UCSD-AML1 (cell line): ENCODE data around the gene MACROD2.
"Not testable (repeated sequence)": the region's sequence is repeated elsewhere in the genome, so short reads cannot be mapped to it uniquely, and the experiment has no call there.

Experiments
- DNase-seq: peaks from one replicate; lab custom pipeline; 2025; ENCODE audit not compliant: unreplicated experiment; lab: John Stamatoyannopoulos, UW

The MACROD2 gene

DNA sequence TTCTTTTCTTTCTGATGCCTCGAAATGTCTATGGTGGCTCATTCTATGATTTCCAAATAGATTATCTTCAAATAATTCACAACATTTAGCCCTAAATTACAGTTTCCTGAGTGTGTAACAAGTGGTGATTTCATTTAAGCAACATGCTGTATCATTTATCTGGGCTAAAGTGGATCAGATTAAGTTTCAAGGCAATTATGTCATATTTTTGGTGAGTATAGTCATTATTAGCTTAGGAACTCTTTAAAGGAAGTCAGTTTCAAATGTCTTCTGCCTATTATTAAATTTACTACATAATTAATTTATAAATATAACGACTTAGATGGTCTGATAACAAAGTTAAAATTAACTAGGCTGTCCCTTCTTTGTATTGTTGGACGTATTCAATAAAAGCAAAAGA is 1190.0 kb downstream of the MACROD2 start:
- no peak for DNase-seq

DNA sequence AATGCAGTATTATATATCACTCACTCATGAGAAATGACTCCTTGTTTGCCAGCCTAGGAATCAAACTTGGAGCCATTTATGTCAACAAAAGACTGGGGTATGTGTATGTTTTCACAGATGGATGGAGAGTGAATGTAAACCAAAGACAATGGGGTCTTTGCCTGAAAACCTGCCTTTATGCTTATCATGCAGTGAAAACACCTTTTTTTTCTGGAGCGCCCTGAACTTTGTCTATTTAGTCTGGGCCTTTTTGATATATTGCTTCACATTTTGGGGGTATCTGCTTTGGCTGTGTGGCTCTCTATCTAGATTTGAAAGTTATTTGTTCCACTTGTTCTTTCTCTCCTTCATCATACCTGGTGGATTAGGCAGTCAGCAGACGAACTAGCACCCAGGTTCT is 1190.6 kb downstream of the MACROD2 start:
- no peak for DNase-seq

DNA sequence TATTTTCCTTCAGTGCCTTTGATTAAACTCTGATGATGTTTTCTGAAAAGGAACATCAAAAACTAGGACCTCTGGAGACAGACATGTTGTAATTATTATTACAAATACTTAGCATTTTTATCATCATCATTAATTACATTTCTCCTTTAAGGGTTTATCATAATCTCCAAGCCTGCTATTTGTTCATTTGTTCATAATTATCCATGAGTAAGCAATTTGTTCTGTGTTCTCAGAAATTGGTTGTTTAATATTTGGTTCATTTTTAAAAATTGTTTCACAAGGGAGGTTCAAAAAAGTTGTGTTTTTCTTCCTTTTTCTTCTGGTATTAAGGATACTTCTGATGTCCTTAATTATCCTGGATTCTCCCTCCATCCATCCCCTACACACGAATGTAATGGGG is 1192.3 kb downstream of the MACROD2 start:
- no peak for DNase-seq

DNA sequence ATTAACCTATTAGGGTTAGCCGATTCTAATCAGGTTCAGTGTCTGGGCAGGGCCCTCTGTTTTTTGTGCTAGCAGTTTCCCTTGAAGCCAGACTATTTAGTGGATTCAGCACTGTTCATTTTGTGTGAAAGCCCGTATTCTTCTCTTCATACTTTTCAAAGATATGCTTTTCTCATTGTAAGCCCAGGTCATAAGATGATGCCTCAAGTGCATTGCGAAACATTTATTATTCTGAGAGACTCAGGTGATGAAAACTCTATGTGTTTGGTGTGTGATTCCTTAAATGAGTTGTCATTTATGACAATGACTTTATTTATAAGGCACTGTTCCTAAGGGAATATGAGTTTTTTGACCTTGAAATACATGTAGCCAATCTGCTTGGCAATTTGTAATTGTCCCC is 1193.1 kb downstream of the MACROD2 start:
- DNase-seq = no peak

DNA sequence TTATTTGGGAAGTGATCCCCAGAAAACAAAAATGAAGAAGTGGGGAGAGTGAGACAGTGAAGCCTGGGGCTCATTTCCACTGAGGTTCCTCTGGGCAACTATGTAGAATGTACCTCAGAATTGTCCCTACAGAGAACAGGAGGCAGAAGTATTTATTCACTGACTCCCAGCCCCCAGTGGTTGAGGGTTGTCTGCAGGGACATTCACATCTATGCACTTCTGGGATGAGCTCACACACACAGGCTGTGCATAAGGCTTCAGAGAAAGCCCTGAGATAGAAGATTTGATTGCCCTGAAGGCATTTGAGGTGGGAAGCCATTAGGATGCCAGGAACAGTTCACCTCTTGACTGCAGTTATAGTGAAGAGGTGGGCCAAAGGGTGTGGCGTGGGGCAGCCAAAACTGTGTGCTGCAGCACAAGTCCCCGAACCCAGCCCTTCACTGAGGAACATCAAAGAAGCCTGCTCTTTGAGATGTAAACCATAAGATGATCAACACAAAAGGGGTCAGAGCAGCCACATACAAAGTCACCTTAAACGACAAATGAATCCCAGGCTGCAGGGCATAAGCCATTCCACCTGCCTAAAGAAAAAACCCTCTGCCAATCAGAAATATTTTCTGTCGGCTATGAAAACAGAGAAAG is 1195.9 kb downstream of the MACROD2 start:
- peak; percentile 6 for DNase-seq

DNA sequence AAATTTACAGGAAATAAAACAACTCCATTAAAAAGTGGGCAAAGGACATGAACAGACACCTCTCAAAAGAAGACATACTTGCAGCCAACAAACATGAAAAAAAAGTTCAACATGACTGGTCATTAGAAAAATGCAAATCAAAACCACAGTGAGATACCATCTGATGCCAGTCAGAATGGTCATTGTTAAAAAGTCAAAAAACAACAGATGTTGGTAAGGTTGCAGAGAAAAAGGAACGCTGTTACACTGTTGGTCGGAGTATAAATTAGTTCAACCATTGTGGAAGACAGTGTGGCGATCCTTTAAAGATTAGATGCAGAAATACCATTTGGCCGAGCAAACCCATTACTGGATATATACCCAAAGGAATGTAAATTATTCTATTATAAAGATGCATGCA is 1200.1 kb downstream of the MACROD2 start:
- no peak for DNase-seq

DNA sequence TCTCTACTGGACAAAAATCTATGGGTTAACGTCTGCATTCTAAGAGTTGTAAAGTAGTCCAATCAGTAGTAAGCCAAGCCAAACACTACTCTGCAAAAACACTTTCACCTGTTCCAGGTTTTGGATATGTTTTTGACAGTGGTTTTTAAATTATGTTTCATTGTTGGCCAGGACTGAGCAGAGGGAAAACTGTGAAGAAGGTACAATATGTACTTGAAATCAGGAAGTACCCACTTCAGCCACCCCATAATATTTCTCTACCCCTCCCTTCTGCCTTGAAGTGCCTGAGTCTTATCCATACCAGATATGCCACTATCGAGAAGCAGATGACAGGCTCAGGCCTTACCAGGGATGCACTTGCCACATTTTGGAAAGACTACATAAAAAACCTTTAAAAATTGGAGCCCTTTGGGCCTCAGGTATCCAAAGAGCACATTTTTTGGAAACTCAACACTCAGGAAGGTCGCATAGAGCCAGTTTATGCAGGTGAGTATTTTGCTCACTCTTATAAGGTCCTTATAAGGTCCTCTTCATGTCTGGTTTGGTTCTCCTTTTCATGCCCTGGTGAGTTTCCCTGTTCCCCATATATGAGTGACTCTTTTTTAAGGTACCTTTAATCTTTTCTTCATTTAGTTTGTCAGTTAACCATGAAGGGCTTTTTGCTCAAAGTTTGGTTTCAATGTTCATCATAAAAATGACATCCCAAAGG is 1201.4 kb downstream of the MACROD2 start:
- DNase-seq = no peak

DNA sequence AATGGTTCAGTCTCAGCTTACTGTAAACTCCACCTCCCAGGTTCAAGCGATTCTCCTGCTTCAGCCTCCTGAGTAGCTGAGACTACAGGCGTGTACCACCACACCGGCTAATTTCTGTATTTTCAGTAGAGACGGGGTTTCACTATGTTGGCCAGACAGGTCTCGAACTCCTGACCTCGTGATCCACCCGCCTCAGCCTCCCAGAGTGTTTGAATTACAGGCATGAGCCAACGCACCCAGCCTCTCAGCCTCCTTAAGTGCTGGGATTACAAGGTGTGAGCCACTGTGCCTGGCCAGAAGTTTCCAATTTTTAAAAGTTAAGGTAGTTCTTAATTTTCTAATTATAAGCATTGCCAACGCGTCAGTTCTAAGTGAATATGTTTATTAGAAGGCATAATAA is 1202.7 kb downstream of the MACROD2 start:
- not testable (repeated sequence) for DNase-seq

DNA sequence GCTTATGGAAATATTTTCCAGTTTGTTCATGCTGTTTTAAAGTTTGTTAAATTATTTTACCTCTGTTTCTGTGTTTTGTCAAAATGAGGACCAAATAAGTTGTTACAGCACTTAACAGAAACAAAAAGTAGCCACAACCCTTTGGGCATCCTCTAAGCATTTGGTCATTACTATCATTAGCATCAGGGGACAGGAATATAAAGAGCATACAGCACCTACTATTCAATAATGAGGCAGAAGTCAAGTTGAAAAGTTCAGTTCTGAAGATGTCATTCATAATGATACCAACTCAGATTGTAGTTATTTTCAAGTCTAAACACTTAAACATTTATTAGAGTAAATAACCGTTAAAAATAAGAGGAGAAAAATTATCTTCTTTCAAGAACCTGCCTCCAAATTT is 1204.4 kb downstream of the MACROD2 start:
- no peak for DNase-seq

DNA sequence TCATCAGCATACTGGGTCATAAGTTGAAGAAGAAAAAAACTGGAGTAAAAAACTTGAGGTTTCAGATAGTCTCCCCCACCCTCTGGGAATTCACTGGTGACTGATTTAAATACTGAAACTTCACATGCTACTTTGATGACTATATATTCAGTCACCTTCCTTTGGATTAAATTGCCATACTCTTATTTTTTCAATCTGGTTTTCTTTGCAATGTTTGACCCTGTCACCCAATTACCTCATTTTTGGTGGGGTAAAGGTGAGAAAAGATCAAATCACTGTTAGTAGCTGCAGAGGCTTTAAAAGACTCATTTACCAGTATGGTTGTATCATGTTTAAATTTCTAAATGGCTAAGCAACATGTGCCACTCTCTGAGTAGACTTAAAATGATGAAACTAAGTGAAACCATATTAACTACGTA is 1204.8 kb downstream of the MACROD2 start:
- DNase-seq = no peak

DNA sequence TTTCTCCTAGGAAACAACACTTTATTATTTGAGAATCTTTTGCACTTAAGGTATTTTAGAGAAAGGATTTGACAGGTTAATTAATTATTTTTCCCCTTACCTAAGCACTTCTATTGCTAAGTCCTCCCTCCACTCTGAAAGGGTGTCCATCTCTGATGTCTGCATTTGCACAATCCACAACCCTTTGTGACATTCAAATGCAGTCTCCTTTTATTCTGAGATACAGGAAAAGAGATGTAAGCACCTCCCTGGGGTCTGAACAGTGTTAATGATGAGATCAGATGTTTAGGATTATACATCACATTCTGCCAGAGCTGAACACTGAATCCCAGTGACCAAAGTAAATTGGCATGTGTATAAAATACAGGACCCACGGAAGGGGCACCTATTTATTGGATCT is 1206.3 kb downstream of the MACROD2 start:
- no peak for DNase-seq

DNA sequence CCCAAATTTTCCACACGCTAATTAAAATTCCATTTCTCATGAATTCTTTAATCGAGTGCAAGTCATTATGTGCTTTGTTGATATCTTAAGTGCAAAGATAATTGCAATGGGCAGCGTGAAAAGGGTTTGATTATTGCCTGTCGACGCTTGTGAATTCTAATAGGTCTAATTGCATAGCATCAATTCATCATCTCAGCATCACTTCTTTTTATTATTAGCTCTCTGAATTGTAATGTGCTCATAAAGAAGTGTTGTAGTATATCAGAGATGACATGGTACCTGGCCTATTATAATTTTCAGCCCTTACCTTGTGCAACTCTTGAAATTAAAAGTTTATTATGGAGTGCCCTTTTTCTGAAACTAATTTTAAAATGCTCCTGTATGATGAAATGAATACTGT is 1208.9 kb downstream of the MACROD2 start:
- no peak for DNase-seq

DNA sequence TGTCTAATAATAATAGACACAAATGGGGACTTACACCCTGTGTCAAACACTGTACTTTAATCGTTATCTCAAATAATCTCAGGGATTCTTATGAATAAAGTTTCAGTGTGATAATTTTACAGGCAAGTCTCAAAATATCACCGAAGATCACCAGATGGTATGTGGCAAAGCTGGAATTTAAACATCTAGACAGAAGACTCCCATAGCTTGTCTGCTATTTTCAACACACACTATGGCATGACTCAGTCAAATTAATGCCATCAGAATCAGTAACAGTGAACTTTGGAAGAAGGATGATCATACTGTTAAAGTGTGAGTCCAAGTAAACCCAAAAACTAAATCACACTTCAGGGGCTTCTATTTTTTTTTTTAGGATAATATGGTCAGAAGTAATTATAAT is 1209.7 kb downstream of the MACROD2 start:
- no peak for DNase-seq

DNA sequence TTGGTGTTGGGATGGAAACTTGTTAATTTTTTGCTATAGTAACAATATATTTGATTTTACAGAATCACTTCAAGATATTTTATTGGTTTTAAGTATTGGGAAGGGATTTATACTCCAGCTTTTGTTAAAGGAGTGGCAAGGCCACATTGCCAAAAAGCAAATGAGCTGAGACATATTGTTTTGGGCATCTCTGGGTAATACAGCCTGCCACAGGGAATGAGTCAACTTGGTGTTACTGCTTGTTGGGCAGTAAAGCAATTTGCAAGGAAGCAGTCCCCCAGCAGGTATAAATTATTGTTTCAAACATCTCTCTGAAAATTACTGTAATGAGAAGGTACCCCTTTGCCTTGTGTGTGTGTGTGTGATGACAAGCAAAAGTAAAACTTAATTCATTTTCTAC is 1210.4 kb downstream of the MACROD2 start:
- no peak for DNase-seq

DNA sequence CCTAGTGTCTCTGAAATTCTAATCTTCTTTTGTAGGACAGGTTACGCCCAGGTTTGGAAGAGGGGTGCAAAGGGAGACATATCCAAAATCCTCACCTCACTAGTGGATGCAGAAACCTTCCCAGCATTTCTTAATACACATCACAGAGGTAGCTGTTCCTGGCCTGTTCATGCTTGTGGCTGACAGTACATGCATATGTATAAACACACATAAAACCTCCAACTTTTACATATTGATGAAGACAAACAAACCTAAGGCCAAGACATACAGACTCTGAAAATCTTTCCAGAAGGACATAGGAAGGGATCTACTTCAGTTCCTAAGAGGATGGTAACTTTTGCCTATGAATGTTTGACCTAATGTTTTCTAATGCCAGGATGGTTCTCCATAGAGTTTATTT is 1214.2 kb downstream of the MACROD2 start:
- no peak for DNase-seq

DNA sequence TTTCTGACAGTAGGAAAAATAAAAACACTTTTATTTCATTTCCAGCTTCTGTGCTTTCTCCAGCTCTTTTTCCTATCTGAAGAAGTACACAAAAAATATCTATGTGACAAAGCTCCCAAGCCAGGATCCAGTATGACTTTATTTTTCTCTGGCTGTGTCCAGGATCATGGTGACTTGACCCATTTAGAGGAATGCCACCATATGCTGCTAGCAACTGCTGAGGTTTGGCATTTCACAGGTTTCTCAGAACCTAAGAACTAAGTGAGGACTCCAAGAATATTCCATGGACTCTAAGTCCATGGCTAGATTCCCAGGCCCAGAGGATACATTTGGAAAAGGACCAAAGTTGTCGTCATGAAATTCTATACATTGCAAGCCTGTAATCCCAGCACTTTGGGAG is 1218.7 kb downstream of the MACROD2 start:
- DNase-seq = no peak

DNA sequence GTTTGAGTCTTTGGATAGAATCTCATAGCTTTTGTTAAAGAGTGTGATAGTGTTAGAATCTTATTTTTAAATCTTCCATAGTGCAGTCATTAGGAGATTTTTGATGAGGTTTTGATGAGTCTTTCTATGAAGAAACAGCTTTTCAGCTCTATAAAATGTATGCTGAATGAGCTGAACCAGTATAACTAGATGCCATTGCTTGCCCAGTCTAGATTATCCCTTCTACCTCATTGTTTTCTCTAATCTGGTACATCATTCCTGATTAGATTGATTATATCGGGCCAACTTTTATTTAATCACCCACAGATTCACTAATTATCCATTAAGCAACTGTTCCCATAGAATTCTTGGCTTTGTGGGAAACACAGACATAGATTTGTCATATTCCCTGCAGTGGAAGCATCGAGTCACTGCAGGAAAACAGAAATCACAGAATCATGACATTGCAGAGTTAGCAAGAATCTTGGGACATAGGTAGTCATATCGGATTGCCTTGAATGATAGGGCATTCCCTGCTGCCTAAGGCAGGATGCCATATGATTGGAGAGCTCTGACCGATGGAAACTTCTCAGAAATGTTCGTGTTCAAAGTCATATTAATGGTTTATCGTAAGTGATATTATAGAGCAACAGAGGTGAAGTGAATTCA is 1224.8 kb downstream of the MACROD2 start:
- no peak for DNase-seq

DNA sequence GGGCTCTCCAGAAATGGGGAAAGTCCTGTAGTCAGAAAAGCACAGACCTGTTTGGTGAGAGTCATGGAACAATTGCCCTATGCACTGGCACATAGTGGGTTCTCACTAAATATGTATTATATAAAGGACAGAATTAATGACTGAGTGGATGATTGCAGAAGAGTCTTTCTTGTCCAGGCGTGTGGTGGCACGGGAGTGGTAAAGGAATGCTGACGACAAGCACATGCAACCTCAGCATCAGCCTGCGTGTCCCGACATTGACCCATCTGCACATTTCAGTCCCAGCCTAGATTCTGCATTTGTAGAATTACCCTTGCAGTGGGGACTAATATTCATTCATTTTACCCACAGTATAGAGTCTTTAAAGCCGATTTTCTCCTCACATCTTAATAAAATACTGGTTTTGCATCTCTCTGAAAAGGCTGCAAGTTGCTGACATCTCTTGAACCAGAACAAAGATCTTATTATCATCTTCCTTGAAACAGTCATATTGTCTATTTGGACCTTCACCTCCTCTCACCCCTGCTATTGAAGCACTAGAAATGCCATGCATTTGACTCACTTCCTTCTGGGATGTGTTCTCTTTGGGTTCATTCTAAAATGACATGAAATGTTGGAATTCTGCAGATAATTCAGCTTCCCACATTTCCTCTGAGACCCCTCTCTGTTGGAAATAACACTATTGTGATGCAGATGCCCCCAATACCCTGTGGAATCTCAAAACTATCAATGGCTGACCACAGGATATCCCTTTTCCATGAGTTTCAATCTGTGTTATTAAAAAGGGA is 1225.7 kb downstream of the MACROD2 start:
- no peak for DNase-seq

DNA sequence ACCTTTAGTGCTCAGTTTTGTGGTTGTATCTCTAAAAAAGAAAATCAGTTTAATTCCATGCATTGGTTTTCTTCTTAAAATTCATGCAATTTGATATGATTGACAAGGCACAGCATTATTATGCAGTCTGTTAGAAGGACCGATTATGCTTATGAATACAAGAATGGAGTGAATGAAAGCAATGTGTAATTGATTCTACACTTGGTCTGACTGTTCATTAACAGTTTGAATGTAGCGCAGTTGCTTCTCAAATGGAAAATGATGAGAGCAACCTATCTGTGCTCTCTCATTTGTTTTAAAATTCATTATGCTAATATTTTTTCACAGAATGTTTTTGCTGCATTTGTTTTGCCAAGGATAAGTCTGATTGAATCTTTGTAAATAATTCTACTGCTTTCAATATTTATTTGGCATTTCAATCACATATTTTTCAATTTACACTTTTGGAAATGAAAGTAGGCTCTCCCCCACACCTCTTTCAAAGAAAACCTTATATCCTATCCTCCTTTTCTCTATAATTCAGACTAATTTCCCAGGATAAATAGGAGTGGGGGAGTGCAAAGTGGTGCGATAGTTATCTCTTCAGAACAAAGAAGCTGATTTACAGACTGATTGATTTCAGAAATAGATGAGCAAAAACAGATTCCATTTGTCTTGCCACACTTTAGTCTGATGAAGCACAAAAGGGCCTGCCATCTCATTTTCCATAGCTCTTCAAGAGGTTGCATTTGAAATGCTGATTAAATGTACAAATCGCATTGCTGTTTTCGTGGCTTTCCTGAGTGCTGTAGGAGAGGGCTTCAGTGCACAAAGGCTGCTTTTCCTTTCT is 1227.4 kb downstream of the MACROD2 start:
- DNase-seq = no peak

DNA sequence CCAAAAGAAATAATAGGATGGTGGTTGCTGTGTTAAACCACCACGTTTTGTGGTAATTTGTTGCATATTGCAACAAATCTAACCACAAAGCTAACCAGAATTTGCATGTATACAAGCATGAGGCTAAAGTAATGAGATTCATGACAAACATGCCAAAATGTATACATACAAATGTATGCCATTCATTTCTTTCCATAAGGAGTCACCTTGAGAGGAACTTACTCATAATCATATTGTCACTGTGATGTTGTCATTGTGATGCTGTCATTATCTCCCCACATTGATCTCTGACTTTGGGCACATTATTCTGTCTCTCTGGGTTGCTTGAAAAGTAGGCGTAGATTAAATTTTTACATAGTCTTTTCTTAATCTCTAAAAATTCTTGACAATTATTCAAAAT is 1228.9 kb downstream of the MACROD2 start:
- no peak for DNase-seq

DNA sequence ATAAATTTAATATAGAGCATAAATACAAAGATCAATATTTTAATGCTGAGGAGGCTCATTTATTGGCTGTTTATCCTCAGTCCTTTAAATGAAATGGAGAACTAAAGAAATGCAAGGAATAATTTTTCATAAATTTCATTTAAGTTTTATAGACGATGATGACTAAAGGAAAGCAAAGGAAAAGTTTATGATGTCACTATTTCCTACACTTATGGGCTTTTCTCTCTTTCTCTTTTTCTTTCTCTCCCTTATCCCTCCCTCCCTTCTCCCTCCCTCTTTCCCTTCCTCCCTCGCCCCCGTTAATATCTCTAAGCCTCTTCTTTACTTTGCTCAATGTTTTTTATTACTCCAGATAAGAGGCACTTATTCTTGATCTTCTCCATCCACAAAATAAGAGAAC is 1231.8 kb downstream of the MACROD2 start:
- no peak for DNase-seq
